Forelimb muscle (tissue), 1 donor: ENCODE data around the gene AKR7A2. TPM values are rescaled to one million over a fixed set of nuclear protein-coding genes. Genes with fewer than 3 reads are reported as not detected.
"Not testable (repeated sequence)": the region's sequence is repeated elsewhere in the genome, so short reads cannot be mapped to it uniquely, and the experiment has no call there.

ENCODE experiments used
- DNase-seq: peaks from one replicate; pipeline ENCODE4 v3.0.0-alpha.2; 2013; ENCODE audit warnings: low read depth
- polyA plus RNA-seq: library from polyadenylated mRNA; unstranded; fragments of 120-200 nt; gene quantifications from one replicate; pipeline ENCODE4 v1.2.1, GENCODE V29; 2013; ENCODE audit not compliant: insufficient read length

The AKR7A2 gene
- polyA plus RNA-seq, 1 donor: 45.3 TPM

- no peak for DNase-seq
Measured at GRCh38 chr1:19307794-19308508, 4.0 kb downstream of the AKR7A2 start.

DNA sequence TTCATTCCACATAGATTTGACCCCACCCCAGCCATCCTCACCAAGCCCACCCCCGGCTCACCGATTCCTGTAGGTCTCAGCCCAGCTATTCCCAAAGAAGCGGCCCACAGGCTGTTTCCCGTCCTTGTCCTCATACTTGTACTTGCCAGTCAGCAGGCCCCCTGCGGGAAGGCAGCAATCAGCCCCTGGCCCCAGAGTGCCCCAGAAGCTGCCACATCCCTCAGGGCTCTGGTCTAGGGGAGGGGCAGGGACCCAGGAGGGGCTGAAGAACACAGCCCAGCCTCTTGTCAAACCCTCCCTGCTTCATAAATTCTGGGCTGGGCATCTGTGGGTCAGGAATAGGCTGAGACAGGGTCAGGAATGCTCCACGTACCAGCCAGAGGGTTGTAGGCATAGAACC, 5.0 kb downstream of the AKR7A2 start:
- DNase-seq: no peak

- DNase-seq: no peak
Measured at GRCh38 chr1:19305880-19306279, 6.1 kb downstream of the AKR7A2 start.

GRCh38 chr1:19304081-19304480, 7.9 kb downstream of the AKR7A2 start:
- not testable (repeated sequence) for DNase-seq

- no peak for DNase-seq
Measured at GRCh38 chr1:19300211-19300610, 11.7 kb downstream of the AKR7A2 start.

DNA sequence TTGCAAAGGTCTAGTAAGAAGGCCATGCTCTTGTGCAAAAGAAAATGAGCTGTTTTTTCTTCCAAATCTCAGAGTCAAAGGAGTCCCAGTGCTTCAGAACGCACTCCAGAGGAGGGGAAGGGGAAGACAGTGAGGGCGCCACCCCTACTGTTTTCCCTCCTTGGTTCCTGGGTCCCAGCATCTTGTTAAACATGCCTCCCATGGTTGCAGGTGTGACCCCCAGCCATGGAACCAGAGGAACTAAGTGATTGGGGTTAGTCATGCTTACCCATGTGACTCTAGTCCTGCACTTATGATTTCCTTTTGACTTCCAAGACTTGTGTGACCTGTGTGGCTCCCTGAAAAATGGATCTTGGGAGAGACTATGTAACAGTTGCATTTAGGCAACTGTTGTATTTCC, 17.3 kb downstream of the AKR7A2 start:
- no peak for DNase-seq

DNA sequence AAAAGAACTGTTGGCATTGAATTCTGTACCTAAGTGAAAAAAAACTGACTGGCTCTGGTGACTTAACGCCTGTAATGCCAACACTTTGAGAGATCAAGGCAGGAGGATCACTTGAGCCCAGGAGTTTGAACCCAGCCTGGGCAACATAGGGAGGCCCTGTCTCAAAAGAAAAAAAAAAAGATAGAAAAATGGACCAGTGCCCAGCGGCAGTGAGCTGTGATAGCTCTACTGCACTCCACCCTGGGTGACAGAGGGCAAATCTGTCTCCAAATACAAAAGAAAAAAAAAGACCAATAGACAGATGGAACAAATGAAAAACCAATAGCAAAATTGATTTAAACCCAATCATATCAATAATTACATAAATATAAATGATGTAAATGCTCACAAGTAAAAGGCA, 22.7 kb downstream of the AKR7A2 start:
- DNase-seq: no peak

DNA sequence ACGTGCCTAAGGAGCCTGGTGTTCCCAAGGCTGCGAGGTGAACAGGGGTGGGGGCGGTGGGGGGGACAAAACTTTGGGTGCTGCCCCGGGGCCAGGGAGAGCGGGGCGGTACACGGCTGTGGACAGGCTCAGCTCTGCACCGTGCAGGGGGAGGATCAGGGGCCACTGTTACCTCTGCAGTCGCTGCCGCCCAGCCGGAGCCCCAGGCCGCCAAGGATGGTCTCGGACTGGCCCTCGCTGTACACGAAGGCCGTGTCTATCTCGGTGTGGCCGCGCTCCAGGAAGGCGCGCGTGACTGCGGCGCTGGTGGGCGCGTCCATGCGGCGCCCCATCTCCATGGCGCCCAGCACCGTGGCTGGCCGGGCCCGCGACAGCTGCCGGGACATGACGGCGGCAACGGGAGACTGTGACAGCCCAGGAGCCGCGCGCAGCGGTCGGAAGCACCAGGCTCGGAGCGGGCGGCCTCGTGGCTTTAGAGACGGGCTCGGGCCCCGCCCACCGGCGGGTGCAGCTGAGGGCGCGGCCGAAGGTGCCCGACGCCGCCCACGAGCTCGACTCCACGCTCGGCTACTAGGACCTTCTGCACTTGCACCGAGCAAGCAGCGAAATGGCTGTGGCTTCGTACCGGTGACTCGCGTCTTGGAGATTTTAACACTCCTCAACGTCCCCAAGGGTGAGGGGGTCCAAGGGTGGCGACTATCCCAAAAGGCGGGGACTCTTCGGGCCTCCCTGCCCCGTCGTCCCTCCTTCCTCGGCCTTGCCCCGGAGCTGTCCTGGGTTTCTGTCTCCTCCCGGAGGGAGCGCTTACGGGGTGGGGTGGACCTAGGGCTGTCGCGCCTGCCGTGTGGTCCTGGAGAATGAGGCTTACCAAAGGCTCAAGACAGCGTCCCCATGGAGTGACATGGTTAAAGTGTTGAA, 23.4 kb downstream of the AKR7A2 start, which contains the start of gene AKR7A3:
Gene AKR7A3, minus strand, starts transcription at position 447 of the 918 bp plus-strand sequence. Its CDS starts 61 bp downstream, at position 386.
- not testable (repeated sequence) for DNase-seq

DNA sequence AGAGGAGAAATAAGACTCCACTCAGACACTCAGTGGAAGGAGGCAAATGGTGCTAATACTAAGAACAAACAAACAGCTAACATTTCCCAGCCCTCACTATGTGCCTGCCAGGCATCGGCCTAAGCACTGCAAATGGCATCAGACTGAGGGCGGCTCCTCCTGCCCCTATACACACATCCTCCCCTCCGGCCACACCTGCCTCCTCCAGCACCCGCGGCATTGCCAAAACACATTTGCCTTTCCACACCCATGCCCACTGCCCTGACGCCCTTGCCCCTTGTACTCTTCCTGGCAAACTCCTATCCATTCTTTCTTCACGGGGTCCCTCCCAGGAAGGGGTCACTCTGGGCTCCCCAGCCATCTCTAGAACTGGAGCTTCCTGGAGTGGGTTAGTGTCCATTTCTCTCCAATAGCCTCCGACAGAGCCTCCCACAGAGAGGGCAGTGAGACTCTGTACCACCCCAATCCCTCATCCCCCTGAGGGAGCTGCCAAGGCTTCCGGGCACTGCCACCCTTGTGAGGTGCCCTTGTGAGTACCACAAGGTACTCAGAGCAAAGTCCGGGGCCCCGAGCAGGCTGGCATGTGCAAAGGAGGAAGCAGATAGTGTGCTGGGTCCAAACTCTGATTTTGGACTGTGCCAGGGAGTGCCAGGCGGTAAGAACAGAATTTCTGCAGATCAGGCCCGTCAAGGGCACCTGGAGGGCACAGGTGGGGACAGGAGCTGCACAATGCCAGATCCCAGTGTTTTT, 24.3 kb downstream of the AKR7A2 start:
- DNase-seq: no peak

GRCh38 chr1:19285807-19286206, 26.1 kb downstream of the AKR7A2 start:
- DNase-seq: not testable (repeated sequence)

DNA sequence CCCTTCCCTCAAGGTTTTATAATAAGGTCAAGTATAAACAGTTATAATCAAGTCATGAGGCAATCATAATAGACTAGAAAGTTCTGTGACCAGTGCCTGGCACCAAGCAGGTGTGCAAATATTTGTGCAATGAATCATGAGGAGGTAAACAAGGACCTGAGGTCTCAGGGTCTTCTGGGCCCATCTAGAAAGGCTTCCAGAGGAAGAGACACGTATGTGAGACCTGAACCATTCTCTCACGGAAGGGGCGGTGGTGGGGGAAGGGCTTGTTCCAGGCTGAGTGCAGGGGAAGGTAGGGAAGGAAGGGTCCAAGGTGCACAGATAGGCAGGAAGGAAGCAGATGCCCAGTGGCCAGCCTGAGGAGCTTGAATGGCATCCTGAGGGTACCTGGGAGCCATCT, 26.6 kb downstream of the AKR7A2 start:
- not testable (repeated sequence) for DNase-seq

- DNase-seq: no peak
Measured at GRCh38 chr1:19284881-19285280, 27.1 kb downstream of the AKR7A2 start.

DNA sequence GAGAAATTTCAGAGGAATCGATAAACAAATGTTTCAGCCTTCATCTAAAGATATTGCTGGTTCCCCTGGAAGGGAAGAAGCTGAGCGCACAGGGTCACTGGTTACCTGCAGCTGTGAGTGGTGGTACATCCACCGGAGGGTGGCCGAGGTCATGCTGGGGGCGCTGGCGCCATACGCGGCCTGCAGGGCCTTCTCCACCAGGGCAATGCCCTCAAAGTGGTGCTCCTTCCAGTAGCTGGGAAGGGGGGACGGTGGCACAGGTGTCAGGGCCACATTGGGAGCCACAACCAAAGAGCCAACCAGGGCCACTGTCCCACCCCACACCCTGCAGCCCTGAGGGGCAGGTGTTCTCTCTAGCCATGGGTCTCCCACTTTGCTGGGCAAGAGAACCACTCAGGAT, 28.1 kb downstream of the AKR7A2 start:
- DNase-seq: no peak

DNA sequence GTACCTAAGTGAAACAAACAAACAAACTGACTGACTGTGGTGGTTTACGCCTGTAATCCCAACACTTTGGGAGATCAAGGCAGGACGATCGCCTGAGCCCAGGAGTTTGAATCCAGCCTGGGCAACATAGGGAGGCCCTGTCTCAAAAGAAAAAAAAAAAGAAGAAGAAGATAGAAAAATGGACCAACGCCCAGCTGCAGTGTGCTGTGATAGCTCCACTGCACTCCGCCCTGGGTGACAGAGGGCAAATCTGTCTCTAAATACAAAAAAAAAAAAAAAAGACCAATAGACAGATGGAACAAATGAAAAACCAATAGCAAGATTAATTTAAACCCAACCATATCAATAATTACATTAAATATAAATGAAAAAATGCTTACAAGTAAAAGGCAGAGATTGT, 37.3 kb downstream of the AKR7A2 start:
- DNase-seq: no peak

GRCh38 chr1:19273844-19274531, 38.0 kb downstream of the AKR7A2 start:
- DNase-seq: not testable (repeated sequence)

- no peak for DNase-seq
Measured at GRCh38 chr1:19273106-19273843, 38.7 kb downstream of the AKR7A2 start.

- DNase-seq: no peak
Measured at GRCh38 chr1:19272064-19272463, 39.9 kb downstream of the AKR7A2 start.

- not testable (repeated sequence) for DNase-seq
Measured at GRCh38 chr1:19270343-19270730, 41.6 kb downstream of the AKR7A2 start.

DNA sequence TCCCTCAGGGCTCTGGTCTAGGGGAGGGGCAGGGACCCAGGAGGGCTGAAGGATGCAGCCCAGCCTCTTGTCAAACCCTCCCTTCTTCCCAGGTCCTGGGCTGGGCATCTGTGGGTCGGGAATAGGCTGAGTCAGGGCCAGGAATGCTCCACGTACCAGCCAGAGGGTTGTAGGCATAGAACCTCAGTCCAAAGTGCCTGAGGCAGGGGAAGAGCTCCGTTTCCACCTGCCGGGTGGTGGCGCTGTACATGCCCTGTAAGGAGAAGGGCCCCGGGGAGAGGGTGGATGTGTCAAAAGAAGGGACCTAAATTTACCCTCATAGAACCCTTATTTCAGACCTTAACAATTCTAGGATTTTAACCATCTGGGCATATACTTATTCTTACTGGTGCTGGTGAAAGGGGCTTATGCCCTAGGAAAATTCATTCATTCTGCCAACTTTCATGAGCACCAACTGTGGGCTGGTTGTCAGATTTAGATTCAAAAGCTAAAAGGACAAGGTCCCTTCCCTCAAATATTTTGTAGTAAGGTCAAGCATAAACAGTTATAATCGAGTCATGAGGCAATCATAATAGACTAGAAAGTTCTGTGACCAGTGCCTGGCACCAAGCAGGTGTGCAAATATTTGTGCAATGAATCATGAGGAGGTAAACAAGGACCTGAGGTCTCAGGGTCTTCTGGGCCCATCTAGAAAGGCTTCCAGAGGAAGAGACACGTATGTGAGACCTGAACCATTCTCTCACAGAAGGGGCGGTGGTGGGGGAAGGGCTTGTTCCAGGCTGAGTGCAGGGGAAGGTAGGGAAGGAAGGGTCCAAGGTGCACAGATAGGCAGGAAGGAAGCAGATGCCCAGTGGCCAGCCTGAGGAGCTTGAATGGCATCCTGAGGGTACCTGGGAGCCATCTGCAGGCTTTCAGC, 42.3 kb downstream of the AKR7A2 start:
- not testable (repeated sequence) for DNase-seq

DNA sequence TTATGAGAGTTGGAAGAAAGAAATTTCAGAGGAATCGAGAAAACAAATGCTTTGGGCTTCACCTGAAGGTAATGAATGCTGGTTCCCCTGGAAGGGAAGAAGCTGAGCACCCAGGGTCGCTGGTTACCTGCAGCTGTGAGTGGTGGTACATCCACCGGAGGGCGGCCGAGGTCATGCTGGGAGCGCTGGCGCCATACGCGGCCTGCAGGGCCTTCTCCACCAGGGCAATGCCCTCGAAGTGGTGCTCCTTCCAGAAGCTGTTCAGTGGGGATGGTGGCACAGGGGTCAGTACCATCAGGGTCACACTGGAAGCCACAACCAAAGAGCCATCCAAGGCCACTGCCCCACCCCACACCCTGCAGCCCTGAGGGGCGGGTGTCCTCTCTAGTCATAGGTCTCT, 43.5 kb downstream of the AKR7A2 start:
- no peak for DNase-seq
